Lung microvascular endothelial cell (primary cell): ENCODE measurements around the gene PXDN. TPM values are rescaled to one million over a fixed set of nuclear protein-coding genes. Genes with fewer than 3 reads are reported as not detected.

Experiments
- DNase-seq, 2 donors: peaks; one replicate each; pipeline versions ENCODE4 v3.0.0 to v3.0.0-alpha.2; 2010; ENCODE audit warnings: low read depth in 2 of 2
- total RNA-seq: library from RNA; depleted of rRNA; stranded (reverse); fragments of >200 nt; gene quantifications from 2 replicates; pipeline ENCODE4 v1.2.1, GENCODE V29; 2014

PXDN gene
- total RNA-seq, 1 donor from 2014 or later: 140 TPM

- no peak for DNase-seq
Observed at GRCh38 chr2:1601471-1602277, 142.6 kb downstream of the PXDN start.

- no peak for DNase-seq
Observed at GRCh38 chr2:1601067-1601412, 143.3 kb downstream of the PXDN start.

GRCh38 chr2:1600191-1601066, 143.9 kb downstream of the PXDN start:
- peak in 1 of 2 donors; percentile 41 for DNase-seq

DNA sequence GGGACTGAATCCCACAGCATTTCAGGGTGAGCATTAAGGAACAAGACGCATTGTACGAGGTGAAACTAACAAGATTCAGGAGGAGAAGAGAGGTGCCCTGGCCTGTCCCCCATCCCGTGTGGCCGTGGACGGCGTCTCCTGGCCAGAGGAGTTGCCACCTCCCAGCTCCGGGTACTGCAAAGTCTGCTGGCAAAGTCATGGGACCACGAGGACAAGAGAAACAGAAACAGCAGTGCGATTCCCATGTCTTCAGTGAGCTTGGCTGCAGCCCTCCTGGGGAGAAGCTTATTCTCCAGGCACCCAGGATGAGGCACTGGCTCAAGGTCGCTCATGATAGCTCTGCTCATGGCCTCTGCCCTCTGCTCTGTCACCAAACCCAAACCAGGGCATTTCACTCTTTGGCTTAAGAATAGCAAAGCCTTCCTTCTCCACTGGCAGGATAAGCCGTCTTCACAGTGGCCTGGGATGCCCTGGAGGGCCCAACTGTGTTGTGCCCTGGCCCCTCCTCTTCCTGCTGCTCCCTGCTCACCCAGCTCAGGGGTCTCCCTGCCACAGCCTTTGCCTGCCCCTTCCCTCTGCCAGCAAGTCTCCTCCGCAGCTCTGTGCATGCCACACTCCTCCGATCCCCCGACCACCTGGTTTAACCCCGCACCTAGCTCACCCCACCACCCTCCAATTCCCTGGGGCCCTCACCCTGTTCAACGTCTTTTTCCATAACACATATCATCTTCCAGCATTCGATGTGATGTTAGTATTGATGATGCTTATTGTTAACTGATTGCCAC, 144.8 kb downstream of the PXDN start:
- DNase-seq: no peak

- DNase-seq: no peak
Observed at GRCh38 chr2:1598800-1599199, 145.5 kb downstream of the PXDN start.

DNA sequence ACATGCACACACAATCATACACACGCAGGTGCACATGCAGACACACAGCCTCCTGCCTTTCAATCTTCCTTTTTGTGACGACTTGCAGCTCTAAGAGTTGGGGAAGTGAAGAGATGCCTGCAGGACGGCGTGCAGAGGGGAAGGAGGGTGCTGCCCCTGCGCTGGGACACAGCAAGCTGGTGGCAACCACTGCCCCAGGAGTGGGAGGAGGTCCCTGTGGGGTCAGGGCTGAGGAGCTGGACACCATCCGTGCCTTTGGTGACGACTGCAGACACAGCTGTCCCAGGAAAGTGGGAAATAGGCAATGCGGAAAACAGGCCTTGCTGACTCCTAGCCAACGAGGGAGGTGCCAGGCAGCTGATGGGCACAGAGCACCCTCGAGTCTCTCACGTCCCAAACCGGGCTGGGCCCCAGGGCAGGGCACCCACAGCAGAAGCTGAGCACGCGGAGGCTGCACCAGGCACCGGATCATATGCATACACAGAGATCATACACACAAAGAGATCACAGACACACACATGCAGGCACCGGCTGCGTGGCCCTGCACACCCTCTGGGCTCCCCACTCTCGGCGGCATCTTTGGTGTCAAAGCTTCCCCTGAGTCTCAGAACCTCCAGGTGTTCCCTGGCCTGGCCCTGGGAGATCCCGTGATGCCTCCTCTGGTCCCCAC, 146.1 kb downstream of the PXDN start:
- no peak for DNase-seq

GRCh38 chr2:1595274-1595673, 149.0 kb downstream of the PXDN start:
- no peak for DNase-seq

DNA sequence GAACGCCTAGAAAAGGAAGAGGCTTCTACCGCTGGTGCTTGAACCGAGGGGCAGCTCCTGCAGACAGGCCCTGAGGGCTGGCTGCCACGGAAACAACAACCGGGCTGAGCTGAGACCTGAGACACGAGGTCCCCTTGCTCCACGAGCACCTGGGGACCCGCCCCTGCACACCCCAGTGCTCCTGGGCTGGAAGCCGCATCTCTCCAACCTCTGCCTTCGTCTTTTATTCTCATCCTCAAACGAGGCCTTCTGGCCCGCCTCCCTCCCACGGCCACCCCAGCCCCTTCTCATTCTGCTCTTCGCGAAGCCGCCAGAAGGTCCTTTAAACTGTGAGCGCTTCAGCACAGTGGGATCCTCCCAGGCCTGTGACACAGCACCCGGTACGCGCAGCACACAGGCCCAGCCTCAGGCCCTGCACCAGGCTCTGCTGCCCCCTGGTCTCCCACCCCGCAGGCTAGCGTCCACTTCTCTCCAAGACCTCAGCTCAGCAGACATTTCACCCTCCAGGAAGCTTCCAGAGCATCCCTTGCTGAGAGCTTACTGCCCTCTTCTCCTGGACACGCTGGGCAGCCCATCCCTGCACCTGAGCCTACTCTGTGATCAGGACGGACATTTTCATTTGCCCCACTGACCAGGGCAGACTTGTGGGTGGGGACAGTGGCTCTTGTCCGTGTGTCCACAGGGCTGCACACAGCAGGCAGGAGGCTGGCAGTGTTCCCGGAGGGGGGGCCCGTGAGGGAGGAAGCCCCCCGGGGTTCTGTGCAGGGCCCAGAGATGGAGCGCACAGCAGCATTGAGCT, 149.7 kb downstream of the PXDN start:
- DNase-seq: no peak

GRCh38 chr2:1594123-1594372, 150.3 kb downstream of the PXDN start:
- no peak for DNase-seq

DNA sequence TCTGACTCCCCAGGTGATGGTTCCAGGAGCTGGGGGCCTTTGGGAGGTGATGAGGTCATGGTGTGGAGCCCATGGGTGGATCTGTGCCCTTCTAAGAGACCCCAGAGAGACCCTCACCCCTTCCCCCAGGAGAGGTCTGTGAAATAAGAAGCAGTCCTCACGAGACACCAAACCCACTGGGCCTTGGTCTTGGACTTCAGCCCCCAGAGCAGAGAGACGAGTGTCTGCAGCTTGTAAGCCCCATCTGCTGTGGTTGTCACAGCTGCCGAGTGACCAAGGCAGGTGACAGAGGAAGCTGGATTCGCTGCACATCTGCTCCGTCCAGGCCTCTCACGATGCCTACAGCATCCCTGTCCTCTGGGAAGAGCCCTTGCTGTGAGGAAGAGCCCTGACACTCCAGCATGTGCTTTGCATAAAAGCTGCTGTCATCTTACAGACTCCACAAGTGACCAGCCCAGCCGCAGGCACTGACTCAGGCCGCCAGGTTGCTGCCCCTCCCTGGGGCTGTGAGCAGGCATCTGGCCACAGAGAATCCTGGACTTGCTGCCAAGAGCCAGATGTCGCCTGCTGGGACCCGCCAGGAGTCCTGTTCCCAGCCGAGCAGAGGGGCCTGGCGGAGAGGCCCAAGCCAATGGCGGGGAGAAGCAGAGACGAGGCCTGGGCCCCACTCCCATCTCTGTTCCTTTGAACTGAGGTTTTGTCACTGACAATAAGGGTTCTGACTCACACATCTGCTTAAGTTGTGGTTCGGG, 150.8 kb downstream of the PXDN start:
- DNase-seq: peak; percentile 21 to 86

- DNase-seq: peak; percentile 91 to 93
Observed at GRCh38 chr2:1591978-1592907, 152.1 kb downstream of the PXDN start.

DNA sequence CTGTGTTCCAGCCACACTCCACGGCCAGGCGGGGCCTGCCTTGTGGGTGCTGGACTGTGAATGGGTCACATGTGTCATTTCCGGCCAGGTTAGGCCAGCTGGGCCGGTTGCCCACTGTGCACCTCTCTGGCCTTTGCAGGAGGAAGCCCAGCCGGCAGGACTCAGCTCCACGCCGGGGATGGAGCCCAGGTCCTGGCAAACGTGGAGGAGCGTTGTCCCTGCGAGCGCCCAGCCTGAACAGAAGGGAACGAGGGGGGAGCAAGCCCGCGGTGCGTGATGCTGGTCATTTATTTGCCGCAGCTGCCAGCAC, 152.9 kb downstream of the PXDN start:
- DNase-seq: peak; percentile 57 to 59

- peak; percentile 74 to 96 for DNase-seq
Observed at GRCh38 chr2:1590596-1591460, 153.5 kb downstream of the PXDN start.

- peak in 1 of 2 donors; percentile 39 for DNase-seq
Observed at GRCh38 chr2:1588978-1589621, 155.2 kb downstream of the PXDN start.

DNA sequence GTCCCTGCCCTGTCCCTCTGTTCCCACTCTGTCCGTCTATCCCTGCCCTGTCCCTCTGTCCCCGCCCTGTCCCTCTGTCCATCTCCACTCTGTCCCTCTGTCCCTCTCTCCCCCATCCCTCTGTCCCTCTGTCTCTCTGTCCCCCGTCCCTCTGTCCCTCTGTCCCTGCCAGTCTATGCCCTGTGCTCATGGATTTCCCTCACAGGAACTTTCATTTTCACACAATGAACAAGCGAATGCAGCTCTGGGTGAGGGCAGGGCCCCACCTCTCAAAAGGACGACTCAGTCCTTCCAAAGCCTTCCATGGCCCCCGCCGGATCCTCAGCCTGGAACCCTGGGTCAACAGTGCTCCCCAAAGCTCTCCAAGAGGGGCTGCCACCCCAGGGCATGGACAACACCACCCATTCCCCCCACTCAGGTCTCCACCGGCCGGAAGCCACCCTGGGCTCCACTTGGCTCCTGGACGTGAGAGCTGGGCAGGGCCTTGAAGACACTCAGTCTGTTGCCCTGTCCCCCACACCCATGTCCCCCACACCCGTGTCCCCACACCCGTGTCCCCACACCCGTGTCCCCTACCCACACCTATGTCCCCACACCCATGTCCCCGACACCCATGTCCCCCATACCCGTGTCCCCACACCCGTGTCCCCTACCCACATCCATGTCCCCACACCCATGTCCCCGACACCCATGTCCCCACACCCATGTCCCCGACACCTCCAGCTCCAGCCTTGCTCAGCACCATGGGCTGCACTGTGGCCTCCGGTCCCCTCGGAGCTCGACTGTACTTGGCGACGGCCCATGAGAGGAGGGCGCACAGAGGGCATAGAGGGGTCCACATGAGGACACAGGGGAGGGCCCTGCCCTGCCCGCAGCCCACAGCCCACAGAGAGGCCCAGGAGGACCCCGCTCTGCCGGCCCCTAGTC, 156.0 kb downstream of the PXDN start:
- DNase-seq: no peak
